ENCODE measurements around the gene CFAP126. TPM values are rescaled to one million over a fixed set of nuclear protein-coding genes. Genes with fewer than 3 reads are reported as not detected.
A peak's percentile ranks its signal among the peaks of the same experiment; 100 is the strongest.
"Not testable (repeated sequence)": the region's sequence is repeated elsewhere in the genome, so short reads cannot be mapped to it uniquely, and the experiment has no call there.

CFAP126 gene
- total and polyA plus RNA-seq, 3 experiments from 2014 or later, result not detected

DNA sequence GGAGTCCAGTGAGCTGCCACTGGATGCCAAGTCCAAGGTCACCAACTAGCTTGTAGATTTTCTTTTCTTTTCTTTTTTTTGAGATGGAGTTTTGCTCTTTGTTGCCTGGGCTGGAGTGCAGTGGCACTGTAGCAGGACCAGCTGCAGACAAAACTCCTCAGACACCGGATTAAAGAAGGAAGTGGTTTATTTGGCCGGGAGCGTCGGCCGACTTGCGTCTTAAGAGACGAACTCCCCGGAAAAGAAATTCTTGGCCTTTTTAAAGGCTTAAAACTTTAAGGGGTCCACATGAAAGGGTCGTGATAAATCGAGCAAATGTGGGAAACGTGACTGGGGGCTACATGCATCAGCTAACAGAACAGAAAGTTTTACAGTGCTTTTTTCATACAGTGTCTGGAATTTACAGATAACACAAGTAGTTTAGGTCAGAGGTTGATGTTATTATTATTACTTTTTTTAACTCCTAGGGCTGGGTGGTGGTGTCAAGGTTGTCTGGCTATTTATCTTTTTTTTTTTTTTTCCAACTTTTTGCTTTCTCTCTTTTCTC, 36.4 kb upstream of the CFAP126 start:
- CTCF ChIA-PET, result no interaction called here
- H3K27me3 Mint-ChIP-seq, result peaks cover 0 to 9% of the 10 kb centered on the region in 2 donors

GRCh38 chr1:161402446-161402845, 34.8 kb upstream of the CFAP126 start:
- peaks cover 18% of the 10 kb centered on the region for H3K4me1 ChIP-seq (ENCODE audit: insufficient read depth, low read length)
- peaks cover 0 to 4% (median 4%) of the 10 kb centered on the region in 5 donors for H3K9me3 Mint-ChIP-seq
- H3K27me3 ChIP-seq (ENCODE audit: insufficient read depth, low read length, poor library complexity, severe bottlenecking), result no peaks in the 10 kb centered on the region
- peak overlapping the region in 1 of 8 donors; percentile 57 for H3K27ac Mint-ChIP-seq
- no peak overlapping the region for H3K27ac ChIP-seq (ENCODE audit: low read depth, low read length)
- H3K4me3 Mint-ChIP-seq, result peak overlapping the region in 1 of 7 donors; percentile 78
- ChIA-PET CTCF (interaction anchor here (0.6 kb wide), 1 partner anchor 100 kb away, joined by 3 read pairs; no protein-coding TSS in a partner anchor), POLR2A (interaction anchor here (0.6 kb wide), 1 partner anchor 18 kb away, joined by 4 read pairs; no protein-coding TSS in a partner anchor)
- H3K9me3 ChIP-seq (ENCODE audit: low read length), result no peaks in the 10 kb centered on the region
- peaks cover 0 to 13% of the 10 kb centered on the region in 2 donors for H3K27me3 Mint-ChIP-seq
- no peak overlapping the region for H3K4me3 ChIP-seq (ENCODE audit: low read length)
- no peak for DNase-seq
- H3K36me3 ChIP-seq (ENCODE audit: insufficient read depth, low read length), result no peaks in the 10 kb centered on the region
- peaks cover 30 to 56% (median 53%) of the 10 kb centered on the region in 3 donors for H3K4me1 Mint-ChIP-seq
- peaks cover 0 to 14% (median 4%) of the 10 kb centered on the region in 3 donors for H3K36me3 Mint-ChIP-seq

More for the DNA sequence above, 36.4 kb upstream of the CFAP126 start:
- DNase-seq, result no peak
- Mint-ChIP-seq H3K27ac (no peak overlapping the region), H3K9me3 (peaks cover 0 to 4% (median 4%) of the 10 kb centered on the region in 5 donors), H3K36me3 (peaks cover 3 to 12% (median 4%) of the 10 kb centered on the region in 3 donors), H3K4me3 (peak overlapping the region in 1 of 7 donors; percentile 67), H3K4me1 (peaks cover 26 to 53% (median 51%) of the 10 kb centered on the region in 3 donors)
- POLR2A ChIA-PET, result no interaction called here
- H3K27me3 ChIP-seq (ENCODE audit: insufficient read depth, low read length, poor library complexity, severe bottlenecking), result no peaks in the 10 kb centered on the region
- H3K36me3 ChIP-seq (ENCODE audit: insufficient read depth, low read length), result no peaks in the 10 kb centered on the region
- H3K4me1 ChIP-seq (ENCODE audit: insufficient read depth, low read length), result peaks cover 10% of the 10 kb centered on the region
- H3K27ac ChIP-seq (ENCODE audit: low read depth, low read length), result no peak overlapping the region
- H3K9me3 ChIP-seq (ENCODE audit: low read length), result no peaks in the 10 kb centered on the region
- H3K4me3 ChIP-seq (ENCODE audit: low read length), result no peak overlapping the region

- H3K27ac Mint-ChIP-seq, result peak overlapping the region; percentile 98 to 100 (median 99)
- Histone ChIP-seq H3K4me3 (ENCODE audit: low read length) (peak overlapping the region; percentile 86), H3K27me3 (ENCODE audit: insufficient read depth, low read length, poor library complexity, severe bottlenecking) (no peaks in the 10 kb centered on the region), H3K27ac (ENCODE audit: low read depth, low read length) (peak overlapping the region; percentile 97), H3K4me1 (ENCODE audit: insufficient read depth, low read length) (peaks cover 18% of the 10 kb centered on the region), H3K9me3 (ENCODE audit: low read length) (no peaks in the 10 kb centered on the region), H3K36me3 (ENCODE audit: insufficient read depth, low read length) (no peaks in the 10 kb centered on the region)
- peaks cover 0 to 13% (median 4%) of the 10 kb centered on the region in 3 donors for H3K36me3 Mint-ChIP-seq
- peak overlapping the region; percentile 92 to 100 (median 97) for H3K4me3 Mint-ChIP-seq
- DNase-seq, result peak; percentile 85 to 95 (median 93)
- ChIA-PET POLR2A (interaction anchor here (0.9 kb wide), 1 partner anchor 282 kb away, joined by 3 read pairs; the partner anchor contains the start of genes NIT1 and PFDN2), CTCF (interaction anchor here (0.8 to 2.2 kb wide), 5 partner anchors 9 to 208 kb away, joined by 3 to 11 read pairs (median 6); partner anchors contain the start of gene NDUFS2)
- H3K9me3 Mint-ChIP-seq, result peaks cover 0 to 4% (median 4%) of the 10 kb centered on the region in 5 donors
- peaks cover 0 to 13% of the 10 kb centered on the region in 2 donors for H3K27me3 Mint-ChIP-seq
- peaks cover 30 to 51% (median 47%) of the 10 kb centered on the region in 3 donors for H3K4me1 Mint-ChIP-seq
These were observed 31.8 kb upstream of the CFAP126 start for GRCh38 chr1:161399257-161399998.

GRCh38 chr1:161398900-161399256, 31.2 kb upstream of the CFAP126 start:
- POLR2A ChIA-PET, result interaction anchor here (0.6 kb wide), 1 partner anchor 85 kb away, joined by 3 read pairs; the partner anchor contains the start of gene SDHC
- no peaks in the 10 kb centered on the region for H3K9me3 ChIP-seq (ENCODE audit: low read length)
- DNase-seq, result no peak
- peak overlapping the region; percentile 97 for H3K27ac ChIP-seq (ENCODE audit: low read depth, low read length)
- peaks cover 24 to 45% (median 42%) of the 10 kb centered on the region in 3 donors for H3K4me1 Mint-ChIP-seq
- H3K4me3 Mint-ChIP-seq, result peak overlapping the region; percentile 92 to 100 (median 97)
- no peaks in the 10 kb centered on the region for H3K27me3 ChIP-seq (ENCODE audit: insufficient read depth, low read length, poor library complexity, severe bottlenecking)
- CTCF ChIA-PET, result no interaction called here
- H3K27ac Mint-ChIP-seq, result peak overlapping the region; percentile 98 to 100 (median 99)
- H3K4me3 ChIP-seq (ENCODE audit: low read length), result peak overlapping the region; percentile 86
- peaks cover 0 to 4% (median 3%) of the 10 kb centered on the region in 5 donors for H3K9me3 Mint-ChIP-seq
- H3K27me3 Mint-ChIP-seq, result peaks cover 0 to 13% of the 10 kb centered on the region in 2 donors
- peaks cover 0 to 13% (median 4%) of the 10 kb centered on the region in 3 donors for H3K36me3 Mint-ChIP-seq
- peaks cover 18% of the 10 kb centered on the region for H3K4me1 ChIP-seq (ENCODE audit: insufficient read depth, low read length)
- no peaks in the 10 kb centered on the region for H3K36me3 ChIP-seq (ENCODE audit: insufficient read depth, low read length)

DNA sequence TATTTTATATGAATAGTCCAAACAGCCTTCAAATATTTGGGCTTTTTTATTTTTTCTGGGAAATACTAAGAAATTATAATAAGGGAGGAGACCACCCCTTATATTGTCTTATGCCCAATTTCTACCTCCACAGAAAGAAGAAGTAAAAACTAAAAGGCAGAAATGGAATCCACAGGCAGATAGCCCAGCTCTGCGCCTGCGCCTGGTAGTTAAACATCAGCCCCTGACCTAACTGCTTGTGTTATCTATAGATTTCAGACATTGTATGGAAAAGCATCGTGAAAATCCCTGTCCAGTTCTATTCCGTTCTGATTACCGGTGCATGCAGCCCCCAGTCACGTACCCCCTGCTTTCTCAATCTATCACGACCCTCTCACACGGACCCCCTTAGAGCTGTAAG, 29.4 kb upstream of the CFAP126 start:
- H3K9me3 ChIP-seq (ENCODE audit: low read length); H3K36me3 ChIP-seq (ENCODE audit: insufficient read depth, low read length); H3K27me3 ChIP-seq (ENCODE audit: insufficient read depth, low read length, poor library complexity, severe bottlenecking); H3K27ac ChIP-seq (ENCODE audit: low read depth, low read length); H3K4me3 ChIP-seq (ENCODE audit: low read length); H3K9me3 Mint-ChIP-seq; DNase-seq; CTCF ChIA-PET: not testable (repeated sequence)
- peaks cover 0 to 13% of the 10 kb centered on the region in 2 donors for H3K27me3 Mint-ChIP-seq
- peaks cover 22 to 35% (median 32%) of the 10 kb centered on the region in 3 donors for H3K4me1 Mint-ChIP-seq
- peak overlapping the region in 5 of 7 donors; percentile 16 to 76 (median 49) for H3K4me3 Mint-ChIP-seq
- peak overlapping the region in 2 of 8 donors; percentile 72 to 75 for H3K27ac Mint-ChIP-seq
- POLR2A ChIA-PET, result interaction anchor here (0.7 kb wide), 1 partner anchor 424 kb away, joined by 5 read pairs; no protein-coding TSS in a partner anchor
- peaks cover 18% of the 10 kb centered on the region for H3K4me1 ChIP-seq (ENCODE audit: insufficient read depth, low read length)
- peaks cover 0 to 13% (median 4%) of the 10 kb centered on the region in 3 donors for H3K36me3 Mint-ChIP-seq

- POLR2A ChIA-PET, result no interaction called here
- Histone ChIP-seq H3K27me3 (ENCODE audit: insufficient read depth, low read length, poor library complexity, severe bottlenecking) (no peaks in the 10 kb centered on the region), H3K4me1 (ENCODE audit: insufficient read depth, low read length) (peaks cover 16% of the 10 kb centered on the region), H3K9me3 (ENCODE audit: low read length) (no peaks in the 10 kb centered on the region), H3K27ac (ENCODE audit: low read depth, low read length) (no peak overlapping the region), H3K4me3 (ENCODE audit: low read length) (no peak overlapping the region), H3K36me3 (ENCODE audit: insufficient read depth, low read length) (no peaks in the 10 kb centered on the region)
- Mint-ChIP-seq H3K4me1 (peaks cover 10 to 24% (median 22%) of the 10 kb centered on the region in 3 donors), H3K27me3 (no peaks in the 10 kb centered on the region), H3K27ac (peak overlapping the region in 2 of 8 donors; percentile 65 to 84), H3K9me3 (no peaks in the 10 kb centered on the region), H3K4me3 (peak overlapping the region in 1 of 7 donors; percentile 71), H3K36me3 (peaks cover 0 to 3% (median 0%) of the 10 kb centered on the region in 3 donors)
- CTCF ChIA-PET, result no interaction called here
- no peak for DNase-seq
These were observed 25.5 kb upstream of the CFAP126 start for GRCh38 chr1:161393151-161393550.

- H3K4me3 Mint-ChIP-seq, result peak overlapping the region in 4 of 7 donors; percentile 11 to 91 (median 26)
- H3K27ac Mint-ChIP-seq, result peak overlapping the region in 2 of 8 donors; percentile 61 to 84
- Histone ChIP-seq H3K36me3 (ENCODE audit: insufficient read depth, low read length) (no peaks in the 10 kb centered on the region), H3K4me3 (ENCODE audit: low read length) (no peak overlapping the region), H3K4me1 (ENCODE audit: insufficient read depth, low read length) (peaks cover 14% of the 10 kb centered on the region), H3K9me3 (ENCODE audit: low read length) (no peaks in the 10 kb centered on the region), H3K27me3 (ENCODE audit: insufficient read depth, low read length, poor library complexity, severe bottlenecking) (no peaks in the 10 kb centered on the region), H3K27ac (ENCODE audit: low read depth, low read length) (no peak overlapping the region)
- no peak for DNase-seq
- POLR2A ChIA-PET, result no interaction called here
- H3K9me3 Mint-ChIP-seq, result no peaks in the 10 kb centered on the region
- H3K27me3 Mint-ChIP-seq, result no peaks in the 10 kb centered on the region
- H3K36me3 Mint-ChIP-seq, result peaks cover 0 to 3% (median 0%) of the 10 kb centered on the region in 3 donors
- H3K4me1 Mint-ChIP-seq, result peaks cover 10 to 31% (median 24%) of the 10 kb centered on the region in 3 donors
- CTCF ChIA-PET, result interaction anchor here (2.1 to 2.2 kb wide), 2 partner anchors 9 to 10 kb away, joined by 4 to 11 read pairs; no protein-coding TSS in a partner anchor
These were observed 23.9 kb upstream of the CFAP126 start for GRCh38 chr1:161391611-161392010.

Measured in CD8-positive, alpha-beta memory T cell (primary cell).